Hematopoietic multipotent progenitor cell (in vitro differentiated cells): ENCODE results near the gene PDE4DIP. TPM values are rescaled to one million over a fixed set of nuclear protein-coding genes. Genes with fewer than 3 reads are reported as not detected.
"Not testable (repeated sequence)": the region's sequence is repeated elsewhere in the genome, so short reads cannot be mapped to it uniquely, and the experiment has no call there.

Experiments
- DNase-seq, 3 donors: peaks; one replicate each; pipeline ENCODE4 v3.0.0-alpha.2; 2011 to 2015; ENCODE audit warnings: low read depth in 2 of 3, low spot score in 2 of 3
- total RNA-seq: library from RNA; depleted of rRNA; stranded (reverse); fragments of >200 nt; gene quantifications from one replicate; pipeline ENCODE4 v1.2.3, GENCODE V29; 2012

The PDE4DIP gene
- total RNA-seq, 1 donor, result 17.0 TPM

GRCh38 chr1:148966084-148966483 lies 121.9 kb downstream of the PDE4DIP start:
- not testable (repeated sequence) for DNase-seq

DNA sequence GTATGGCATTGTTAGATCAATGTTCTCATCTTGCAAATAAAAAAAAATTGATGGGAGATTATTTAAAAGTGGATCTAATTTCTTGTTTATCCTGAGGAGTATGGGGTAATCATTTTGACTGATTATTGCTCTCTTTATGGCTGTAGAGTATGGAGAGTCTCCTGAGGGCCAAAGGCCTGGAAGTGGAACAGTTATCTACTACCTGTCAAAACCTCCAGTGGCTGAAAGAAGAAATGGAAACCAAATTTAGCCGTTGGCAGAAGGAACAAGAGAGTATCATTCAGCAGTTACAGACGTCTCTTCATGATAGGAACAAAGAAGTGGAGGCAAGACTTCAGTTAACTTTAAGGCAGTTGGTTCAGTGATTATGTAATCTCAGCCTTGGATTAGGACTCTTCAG lies 123.4 kb downstream of the PDE4DIP start:
- DNase-seq, result not testable (repeated sequence)

DNA sequence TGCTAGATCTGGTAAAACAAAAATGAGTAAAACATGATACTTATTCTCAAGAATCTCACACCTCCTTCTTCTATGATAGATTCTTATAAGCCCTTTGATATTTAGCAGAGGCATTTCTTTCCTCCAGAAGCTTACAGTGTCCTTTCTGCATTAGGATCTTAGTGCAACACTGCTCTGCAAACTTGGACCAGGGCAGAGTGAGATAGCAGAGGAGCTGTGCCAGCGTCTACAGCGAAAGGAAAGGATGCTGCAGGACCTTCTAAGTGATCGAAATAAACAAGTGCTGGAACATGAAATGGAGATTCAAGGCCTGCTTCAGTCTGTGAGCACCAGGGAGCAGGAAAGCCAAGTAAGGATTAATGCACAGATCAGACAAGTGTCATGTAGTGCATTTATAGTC lies 124.5 kb downstream of the PDE4DIP start:
- not testable (repeated sequence) for DNase-seq

DNA sequence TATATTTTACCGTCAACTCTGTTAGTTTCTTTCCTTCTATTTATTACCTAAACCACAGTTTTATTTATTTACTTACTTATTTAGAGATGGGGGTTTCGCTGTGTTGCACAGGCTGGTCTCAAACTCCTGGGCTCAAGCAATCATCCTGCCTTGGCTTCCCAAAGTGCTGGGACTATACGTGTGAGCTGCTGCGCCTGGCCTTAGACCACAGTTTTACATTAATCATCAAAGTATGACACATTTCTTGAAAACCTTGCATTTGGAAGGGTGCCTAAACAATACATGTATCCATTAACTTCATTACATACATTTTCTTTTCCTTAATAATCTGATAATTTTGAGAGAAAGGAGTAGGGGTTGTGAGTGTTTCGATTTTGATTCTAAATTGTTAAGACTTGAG lies 124.9 kb downstream of the PDE4DIP start:
- DNase-seq, result not testable (repeated sequence)

- DNase-seq, result peak in 1 of 3 donors; percentile 13
Measured at GRCh38 chr1:148975453-148975852, 131.2 kb downstream of the PDE4DIP start.

DNA sequence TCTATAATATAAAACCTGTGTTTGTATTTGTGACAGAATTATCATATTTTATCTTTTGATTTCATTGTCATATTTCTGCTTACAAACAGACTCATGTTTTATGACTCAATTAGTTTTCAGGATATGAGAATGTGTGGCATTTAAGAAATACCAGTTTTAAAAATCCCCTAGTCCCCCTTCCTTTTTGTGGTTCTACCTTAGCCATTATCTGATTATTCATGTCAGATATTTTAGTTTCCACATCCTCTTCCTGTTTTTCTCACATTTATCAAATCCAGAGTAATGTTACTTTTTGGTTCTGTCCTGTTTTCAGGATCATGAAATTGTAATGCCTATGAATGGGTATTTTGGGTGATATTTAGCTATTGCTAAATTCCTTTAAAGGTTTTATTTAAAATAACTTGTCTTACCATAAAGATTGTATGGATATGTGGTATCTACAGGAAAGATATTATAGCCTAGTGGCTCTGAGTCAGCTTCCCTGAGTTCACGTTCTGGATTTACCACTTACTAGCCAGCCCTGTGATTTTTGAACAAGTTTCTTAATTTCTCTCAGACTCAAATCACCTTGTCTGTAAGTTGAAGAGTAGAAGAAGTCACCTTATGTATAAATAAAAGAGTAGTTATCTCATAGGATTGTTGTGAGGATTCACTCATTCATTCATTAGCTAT lies 131.8 kb downstream of the PDE4DIP start:
- DNase-seq, result peak in 2 of 3 donors; percentile 30 to 51

- DNase-seq, result peak in 1 of 3 donors; percentile 59
Measured at GRCh38 chr1:148977785-148978184, 133.6 kb downstream of the PDE4DIP start.

DNA sequence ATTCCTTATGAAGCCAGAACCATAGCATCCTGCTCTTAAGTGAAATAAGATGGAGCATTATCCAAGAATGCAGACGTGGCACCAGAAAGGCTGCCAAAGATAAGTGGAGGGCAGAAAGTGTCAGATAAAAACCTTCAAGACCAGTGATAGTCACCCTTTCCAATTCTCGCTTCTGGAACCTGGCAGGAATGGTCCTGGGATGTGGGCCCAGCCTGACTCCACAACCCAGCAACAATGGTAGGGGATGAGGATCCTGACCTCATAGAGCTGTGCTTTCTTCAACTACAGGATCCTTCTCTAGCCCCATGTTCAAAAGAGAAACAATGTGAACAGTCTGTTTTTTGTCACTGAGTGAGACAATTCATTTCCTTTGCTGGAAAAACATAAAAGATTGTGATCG lies 145.2 kb downstream of the PDE4DIP start:
- DNase-seq, result not testable (repeated sequence)

GRCh38 chr1:148990233-148990788 lies 146.1 kb downstream of the PDE4DIP start:
- DNase-seq, result not testable (repeated sequence)

- DNase-seq, result not testable (repeated sequence)
Measured at GRCh38 chr1:148991818-148992217, 147.6 kb downstream of the PDE4DIP start.

- not testable (repeated sequence) for DNase-seq
Measured at GRCh38 chr1:148992364-148992763, 148.1 kb downstream of the PDE4DIP start.

- DNase-seq, result not testable (repeated sequence)
Measured at GRCh38 chr1:148996449-148997224, 152.4 kb downstream of the PDE4DIP start.

GRCh38 chr1:148997405-148997804 lies 153.2 kb downstream of the PDE4DIP start:
- DNase-seq, result not testable (repeated sequence)

GRCh38 chr1:149002664-149003063 lies 158.4 kb downstream of the PDE4DIP start:
- not testable (repeated sequence) for DNase-seq

GRCh38 chr1:149008326-149008725 lies 164.1 kb downstream of the PDE4DIP start:
- DNase-seq, result not testable (repeated sequence)

DNA sequence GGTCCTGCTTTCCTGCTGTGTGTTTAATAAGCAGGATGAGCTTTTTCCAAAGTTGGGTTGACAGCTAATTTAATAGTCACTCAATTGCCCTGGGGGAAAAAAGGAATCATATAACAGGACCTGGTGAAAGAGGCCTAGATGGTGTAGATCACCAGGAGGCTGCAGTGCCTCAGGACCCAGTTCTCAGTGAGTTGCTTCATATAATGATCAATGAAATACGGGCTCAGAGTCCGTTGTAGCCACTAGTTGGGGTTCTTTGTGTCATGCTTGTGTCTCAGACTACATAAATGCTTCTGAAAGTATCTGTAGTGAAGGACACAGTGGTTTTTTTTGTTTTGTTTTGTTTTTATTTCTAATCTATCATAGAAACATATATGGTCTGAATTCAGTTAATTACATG lies 164.5 kb downstream of the PDE4DIP start:
- DNase-seq, result not testable (repeated sequence)

- DNase-seq, result not testable (repeated sequence)
Measured at GRCh38 chr1:149009761-149010160, 165.5 kb downstream of the PDE4DIP start.

GRCh38 chr1:149012599-149012998 lies 168.4 kb downstream of the PDE4DIP start:
- not testable (repeated sequence) for DNase-seq

DNA sequence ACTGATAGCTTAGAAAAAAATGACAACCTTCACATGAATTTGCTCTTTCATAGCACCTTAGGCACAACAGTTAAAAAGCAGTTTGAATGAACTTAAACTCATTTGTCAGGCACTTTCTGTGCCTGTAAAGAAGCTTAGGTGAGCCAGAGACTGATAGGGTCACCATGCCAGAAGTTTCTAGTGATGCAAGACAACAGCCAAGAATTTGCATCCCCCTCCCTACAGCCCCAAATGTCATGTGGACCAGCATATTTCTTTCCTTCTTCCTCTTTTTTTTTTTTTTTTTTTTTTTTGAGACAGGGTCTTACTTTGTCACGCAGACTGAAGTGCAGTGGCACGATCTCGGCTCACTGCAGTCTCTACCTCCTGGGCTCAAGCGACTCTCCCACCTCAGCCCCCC lies 169.3 kb downstream of the PDE4DIP start:
- not testable (repeated sequence) for DNase-seq

- not testable (repeated sequence) for DNase-seq
Measured at GRCh38 chr1:149015522-149015921, 171.3 kb downstream of the PDE4DIP start.

- not testable (repeated sequence) for DNase-seq
Measured at GRCh38 chr1:149016626-149017025, 172.4 kb downstream of the PDE4DIP start.
